ENCODE results near the gene GHITM.

GRCh38 chr10:84177541-84178141 is 38.3 kb downstream of the GHITM start:
- TF ChIP-seq CTCF (IDR thresholded peaks at IDR 0.05) (no peak), POLR2A (IDR thresholded peaks at IDR 0.05) (no peak)
